Fibroblast of mammary gland (primary cell): ENCODE results near the gene SLC34A1.
A peak's percentile ranks its signal among the peaks of the same experiment; 100 is the strongest.

ENCODE experiments used
- DNase-seq: peaks from one replicate; pipeline ENCODE4 v3.0.0-alpha.2; 2010; ENCODE audit warnings: low read depth
- H3K4me3 ChIP-seq: 2 replicates; pipeline ENCODE4 v1.5.1; 2011; ENCODE audit warnings: low read depth, mild to moderate bottlenecking, low read length, moderate library complexity; ENCODE audit not compliant: control insufficient read depth
- TF ChIP-seq, protein P1 (sequence below): conservative IDR thresholded peaks from 2 replicates; pipeline ENCODE4 v1.5.1; 2011; ENCODE audit warnings: low read depth, low read length, inconsistent platforms; ENCODE audit not compliant: control insufficient read depth, insufficient read depth

The SLC34A1 gene

DNA sequence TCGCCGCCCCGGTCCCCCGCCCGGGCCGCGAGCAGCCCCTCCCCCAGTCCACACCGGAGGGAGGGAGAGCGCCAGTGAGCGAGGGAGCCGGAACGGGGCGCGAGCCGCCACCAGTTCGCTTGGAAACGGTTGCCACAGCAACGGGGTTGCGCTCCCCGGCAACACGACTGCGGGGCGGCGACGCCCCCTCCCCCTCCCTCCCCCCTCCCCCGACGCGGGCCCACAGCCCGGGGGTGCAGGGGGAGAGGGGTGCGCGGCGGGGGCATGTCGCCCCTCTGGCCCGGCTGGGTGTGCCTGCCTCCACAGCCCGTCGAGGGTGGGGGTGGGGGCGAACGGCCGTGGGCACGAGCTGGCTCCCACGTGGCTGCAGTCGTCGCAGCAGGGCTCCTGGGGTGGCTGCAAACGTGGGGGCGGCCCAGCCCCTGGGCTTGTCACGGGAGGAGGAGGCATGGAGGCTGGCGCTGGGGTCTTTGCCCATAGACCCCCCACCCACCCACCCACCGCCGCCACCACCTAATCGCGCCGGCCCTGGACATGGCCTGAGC is 62.9 kb downstream of the SLC34A1 start:
- DNase-seq = peak; percentile 36
- peak overlapping the region; percentile 46 for H3K4me3 ChIP-seq
- TF ChIP-seq, protein P1, sequence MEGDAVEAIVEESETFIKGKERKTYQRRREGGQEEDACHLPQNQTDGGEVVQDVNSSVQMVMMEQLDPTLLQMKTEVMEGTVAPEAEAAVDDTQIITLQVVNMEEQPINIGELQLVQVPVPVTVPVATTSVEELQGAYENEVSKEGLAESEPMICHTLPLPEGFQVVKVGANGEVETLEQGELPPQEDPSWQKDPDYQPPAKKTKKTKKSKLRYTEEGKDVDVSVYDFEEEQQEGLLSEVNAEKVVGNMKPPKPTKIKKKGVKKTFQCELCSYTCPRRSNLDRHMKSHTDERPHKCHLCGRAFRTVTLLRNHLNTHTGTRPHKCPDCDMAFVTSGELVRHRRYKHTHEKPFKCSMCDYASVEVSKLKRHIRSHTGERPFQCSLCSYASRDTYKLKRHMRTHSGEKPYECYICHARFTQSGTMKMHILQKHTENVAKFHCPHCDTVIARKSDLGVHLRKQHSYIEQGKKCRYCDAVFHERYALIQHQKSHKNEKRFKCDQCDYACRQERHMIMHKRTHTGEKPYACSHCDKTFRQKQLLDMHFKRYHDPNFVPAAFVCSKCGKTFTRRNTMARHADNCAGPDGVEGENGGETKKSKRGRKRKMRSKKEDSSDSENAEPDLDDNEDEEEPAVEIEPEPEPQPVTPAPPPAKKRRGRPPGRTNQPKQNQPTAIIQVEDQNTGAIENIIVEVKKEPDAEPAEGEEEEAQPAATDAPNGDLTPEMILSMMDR = no peak

DNA sequence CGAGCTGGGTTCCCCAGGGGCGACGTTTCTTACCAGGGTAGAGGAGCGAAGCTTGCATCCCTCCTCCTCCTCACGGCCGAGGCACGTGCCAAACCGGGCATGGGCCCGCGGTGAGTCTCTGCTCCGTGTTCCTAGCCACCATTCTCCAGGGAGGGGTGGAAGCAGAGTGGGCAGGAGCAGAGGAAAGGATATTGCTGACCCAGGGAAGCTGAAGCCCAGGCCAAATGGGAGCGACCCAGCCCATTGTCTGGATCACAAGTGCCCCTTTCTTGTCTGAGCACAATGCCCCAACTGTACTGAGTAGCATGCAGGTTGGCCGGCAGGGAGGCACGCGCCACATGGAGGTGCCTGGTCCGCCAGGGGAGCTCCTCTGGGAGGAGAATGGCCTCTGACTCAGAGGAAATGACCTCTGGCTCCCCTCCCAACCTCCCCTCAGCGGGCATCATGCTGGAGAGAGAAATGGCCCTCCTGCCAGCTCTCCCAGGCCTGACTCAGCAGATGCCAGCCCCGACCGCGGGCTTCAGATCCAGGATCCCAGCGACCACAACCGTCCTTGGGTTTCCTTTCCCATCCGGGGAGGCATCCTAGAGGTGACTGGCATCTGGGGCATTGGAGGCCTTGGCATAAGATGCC is 63.5 kb downstream of the SLC34A1 start:
- peak; percentile 80 for DNase-seq
- peak overlapping the region; percentile 46 for H3K4me3 ChIP-seq
- TF ChIP-seq, protein P1 = no peak
